Measurements from ENCODE around the gene BRCA2. TPM values are rescaled to one million over a fixed set of nuclear protein-coding genes. Genes with fewer than 3 reads are reported as not detected.

Gene BRCA2
- total and polyA plus RNA-seq, 9 of the 15 experiments (the other 6 are each of a cell fraction or from before 2014, with no cell fraction given): 4.1 to 17.3 (median 5.8) TPM

- TF ChIP-seq RREB1 (CRISPR knock-in tag; IDR thresholded peaks at IDR 0.05) (no peak), SREBF2 (CRISPR knock-in tag; IDR thresholded peaks at IDR 0.05) (no peak), ZNF766 (CRISPR knock-in tag; conservative IDR thresholded peaks at IDR 0.05) (no peak), USF1 (CRISPR knock-in tag; IDR thresholded peaks at IDR 0.05) (no peak), ZNF24 (IDR thresholded peaks at IDR 0.05) (no peak), ZNF695 (CRISPR knock-in tag; IDR thresholded peaks at IDR 0.05) (no peak)
These were observed 68.7 kb downstream of the BRCA2 start (continued) for GRCh38 chr13:32383836-32384618.
